ENCODE measurements around the gene NARS2.

GRCh38 chr11:78520230-78520629 lies 54.4 kb downstream of the NARS2 start:
- TF ChIP-seq ZNF592 (IDR thresholded peaks at IDR 0.05): no peak
- no peak for TF ChIP-seq SMAD1 (IDR thresholded peaks at IDR 0.05; ENCODE audit: low read depth, partially characterized antibody)
- no peak for TF ChIP-seq HDAC2 (IDR thresholded peaks at IDR 0.05)
- TF ChIP-seq CTCF (IDR thresholded peaks at IDR 0.05 in 2 of 3, conservative IDR thresholded peaks at IDR 0.05 in 1 of 3; ENCODE audit: control insufficient read depth in 2 of 3, extremely low read depth in 1 of 3, insufficient read depth in 1 of 3, low read depth in 3 of 3, low read length in 3 of 3): no peak
